Parathyroid adenoma (tissue), 2 donors: ENCODE data around the gene FMO3.
A peak's percentile ranks its signal among the peaks of the same experiment; 100 is the strongest.

Experiments
- H2AFZ ChIP-seq: fragments of 300-600 bp; sonication (generic); one replicate; pipeline ENCODE4 v1.7.0; 2017; ENCODE audit warnings: antibody characterized with exemption, mild to moderate bottlenecking
- H3K27ac ChIP-seq: fragments of 300-600 bp; sonication (generic); one replicate; pipeline ENCODE4 v1.7.0; 2017
- H3K27me3 ChIP-seq: fragments of 300-600 bp; sonication (generic); one replicate; pipeline ENCODE4 v1.7.0; 2017; ENCODE audit warnings: low read length; ENCODE audit not compliant: control insufficient read depth, insufficient read depth
- H3K36me3 ChIP-seq: fragments of 300-600 bp; sonication (generic); one replicate; pipeline ENCODE4 v1.7.0; 2017; ENCODE audit warnings: low read length; ENCODE audit not compliant: control insufficient read depth, insufficient read depth
- H3K4me1 ChIP-seq: fragments of 300-600 bp; sonication (generic); one replicate; pipeline ENCODE4 v1.7.0; 2017; ENCODE audit warnings: control low read depth
- H3K4me2 ChIP-seq: fragments of 300-600 bp; sonication (generic); one replicate; pipeline ENCODE4 v1.7.0; 2017; ENCODE audit warnings: low read length
- H3K4me3 ChIP-seq: fragments of 300-600 bp; sonication (generic); one replicate; pipeline ENCODE4 v1.7.0; 2017; ENCODE audit warnings: low read depth, low read length
- H3K79me2 ChIP-seq: fragments of 300-600 bp; sonication (generic); one replicate; pipeline ENCODE4 v1.7.0; 2017; ENCODE audit warnings: control low read depth
- H3K9ac ChIP-seq: fragments of 300-600 bp; sonication (generic); one replicate; pipeline ENCODE4 v1.7.0; 2017; ENCODE audit warnings: mild to moderate bottlenecking
- H3K9me3 ChIP-seq: fragments of 300-600 bp; sonication (generic); one replicate; pipeline ENCODE4 v1.7.0; 2017; ENCODE audit warnings: low read length; ENCODE audit not compliant: control insufficient read depth
- TF ChIP-seq, protein P1 (sequence below): fragments of 300-600 bp; sonication (generic); IDR thresholded peaks from one replicate; pipeline ENCODE4 v1.7.0; 2017; ENCODE audit warnings: antibody characterized with exemption, mild to moderate bottlenecking
- donor health status: primary hyperparathyroidism.

Gene FMO3

GRCh38 chr1:171138980-171139379 is 48.3 kb downstream of the FMO3 start:
- Histone ChIP-seq H3K4me2 (no peak overlapping the region), H3K9ac (no peak overlapping the region), H3K79me2 (no peaks in the 10 kb centered on the region), H2AFZ (no peak overlapping the region), H3K27me3 (no peaks in the 10 kb centered on the region), H3K4me3 (no peak overlapping the region), H3K9me3 (no peaks in the 10 kb centered on the region), H3K36me3 (no peaks in the 10 kb centered on the region), H3K4me1 (no peaks in the 10 kb centered on the region), H3K27ac (no peak overlapping the region)
- TF ChIP-seq, protein P1, sequence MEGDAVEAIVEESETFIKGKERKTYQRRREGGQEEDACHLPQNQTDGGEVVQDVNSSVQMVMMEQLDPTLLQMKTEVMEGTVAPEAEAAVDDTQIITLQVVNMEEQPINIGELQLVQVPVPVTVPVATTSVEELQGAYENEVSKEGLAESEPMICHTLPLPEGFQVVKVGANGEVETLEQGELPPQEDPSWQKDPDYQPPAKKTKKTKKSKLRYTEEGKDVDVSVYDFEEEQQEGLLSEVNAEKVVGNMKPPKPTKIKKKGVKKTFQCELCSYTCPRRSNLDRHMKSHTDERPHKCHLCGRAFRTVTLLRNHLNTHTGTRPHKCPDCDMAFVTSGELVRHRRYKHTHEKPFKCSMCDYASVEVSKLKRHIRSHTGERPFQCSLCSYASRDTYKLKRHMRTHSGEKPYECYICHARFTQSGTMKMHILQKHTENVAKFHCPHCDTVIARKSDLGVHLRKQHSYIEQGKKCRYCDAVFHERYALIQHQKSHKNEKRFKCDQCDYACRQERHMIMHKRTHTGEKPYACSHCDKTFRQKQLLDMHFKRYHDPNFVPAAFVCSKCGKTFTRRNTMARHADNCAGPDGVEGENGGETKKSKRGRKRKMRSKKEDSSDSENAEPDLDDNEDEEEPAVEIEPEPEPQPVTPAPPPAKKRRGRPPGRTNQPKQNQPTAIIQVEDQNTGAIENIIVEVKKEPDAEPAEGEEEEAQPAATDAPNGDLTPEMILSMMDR = no peak

GRCh38 chr1:171139890-171140289 is 49.2 kb downstream of the FMO3 start:
- no peak overlapping the region for H3K4me2 ChIP-seq
- H2AFZ ChIP-seq = no peak overlapping the region
- H3K9me3 ChIP-seq = no peaks in the 10 kb centered on the region
- H3K4me1 ChIP-seq = no peaks in the 10 kb centered on the region
- no peaks in the 10 kb centered on the region for H3K36me3 ChIP-seq
- H3K27me3 ChIP-seq = no peaks in the 10 kb centered on the region
- H3K27ac ChIP-seq = peak overlapping the region; percentile 57
- H3K79me2 ChIP-seq = no peaks in the 10 kb centered on the region
- no peak overlapping the region for H3K9ac ChIP-seq
- H3K4me3 ChIP-seq = no peak overlapping the region
- TF ChIP-seq, protein P1 = no peak

GRCh38 chr1:171140401-171140800 is 49.7 kb downstream of the FMO3 start:
- Histone ChIP-seq H3K79me2 (no peaks in the 10 kb centered on the region), H3K27ac (peak overlapping the region; percentile 57), H3K36me3 (no peaks in the 10 kb centered on the region), H3K4me2 (no peak overlapping the region), H2AFZ (no peak overlapping the region), H3K27me3 (no peaks in the 10 kb centered on the region), H3K4me1 (no peaks in the 10 kb centered on the region), H3K9ac (no peak overlapping the region), H3K9me3 (no peaks in the 10 kb centered on the region), H3K4me3 (no peak overlapping the region)
- TF ChIP-seq, protein P1 = no peak

DNA sequence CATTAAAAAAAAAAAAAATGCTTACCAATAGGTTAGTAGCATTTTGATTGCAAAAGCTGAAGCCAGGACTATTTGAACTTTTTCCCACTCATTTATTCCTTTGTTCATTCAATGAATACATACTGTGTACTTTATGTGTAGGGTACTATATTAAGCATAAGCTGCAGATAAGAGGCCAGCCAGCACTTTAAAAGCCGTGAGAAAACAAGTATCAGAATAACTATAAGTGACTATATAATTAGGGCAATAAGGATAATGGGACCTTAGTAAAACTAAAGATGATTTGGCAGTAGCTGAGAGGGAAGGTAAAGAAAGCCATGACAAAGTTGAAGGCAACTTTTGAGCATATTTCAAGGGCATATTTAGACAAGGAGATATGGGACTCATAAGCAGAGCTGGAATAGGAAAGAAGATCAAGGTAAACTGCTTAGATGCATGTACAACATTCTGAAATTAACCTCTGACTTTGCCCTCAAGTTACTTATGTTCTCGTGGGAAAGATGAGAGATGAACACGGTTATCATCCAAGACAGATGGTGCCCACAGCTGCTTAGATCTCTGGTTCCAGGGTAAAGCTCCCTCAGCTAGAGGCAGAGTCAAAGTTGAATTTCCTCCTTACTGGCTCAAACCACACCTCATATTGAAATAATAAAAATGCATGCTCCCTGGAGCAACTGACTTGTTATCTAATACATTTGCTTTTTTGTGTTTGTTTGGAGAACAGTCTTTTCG is 50.4 kb downstream of the FMO3 start:
- TF ChIP-seq, protein P1 = no peak

More for the DNA sequence above, 50.4 kb downstream of the FMO3 start:
- Histone ChIP-seq H3K79me2 (no peaks in the 10 kb centered on the region), H3K27ac (peak overlapping the region; percentile 46), H3K36me3 (no peaks in the 10 kb centered on the region), H3K9me3 (no peaks in the 10 kb centered on the region), H3K4me2 (no peak overlapping the region), H3K4me1 (no peaks in the 10 kb centered on the region), H3K4me3 (no peak overlapping the region), H3K9ac (no peak overlapping the region), H2AFZ (no peak overlapping the region), H3K27me3 (no peaks in the 10 kb centered on the region)
